D721Med (cell line): ENCODE data around the gene RASAL2.
"Not testable (repeated sequence)": the region's sequence is repeated elsewhere in the genome, so short reads cannot be mapped to it uniquely, and the experiment has no call there.

ENCODE experiments used
- DNase-seq: peaks from one replicate; pipeline ENCODE4 v3.0.0; 2011; ENCODE audit warnings: low spot score; ENCODE audit not compliant: insufficient read length
- FAIRE-seq: peaks from 2 replicates; lab custom pipeline; 2011; peaks lifted over from hg19 to GRCh38; lab: Jason Lieb, UNC
- TF ChIP-seq, protein P1 (sequence below): IDR thresholded peaks from 2 replicates; pipeline ENCODE4 v1.5.1; 2012; ENCODE audit warnings: mild to moderate bottlenecking, control low read depth; ENCODE audit not compliant: insufficient read depth; ENCODE audit errors: missing control alignments

Gene RASAL2

DNA sequence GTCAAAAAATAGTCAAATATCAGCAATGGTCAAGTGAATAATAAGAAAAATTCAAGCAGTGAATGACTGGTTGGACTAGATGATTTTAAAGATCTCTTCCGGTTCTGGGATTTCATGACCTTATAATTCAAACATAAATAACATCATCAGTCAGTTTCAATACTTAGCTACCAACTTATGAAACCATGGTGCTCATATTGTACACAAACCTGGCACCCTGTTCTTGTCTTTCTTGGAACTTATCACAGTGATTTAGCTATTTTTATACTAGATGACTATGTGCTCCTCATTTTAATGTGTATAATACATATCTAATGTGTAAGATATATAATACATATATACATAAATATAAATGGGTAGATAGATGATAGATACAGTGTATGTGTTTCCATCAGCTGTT is 245.9 kb downstream of the RASAL2 start:
- TF ChIP-seq, protein P1, sequence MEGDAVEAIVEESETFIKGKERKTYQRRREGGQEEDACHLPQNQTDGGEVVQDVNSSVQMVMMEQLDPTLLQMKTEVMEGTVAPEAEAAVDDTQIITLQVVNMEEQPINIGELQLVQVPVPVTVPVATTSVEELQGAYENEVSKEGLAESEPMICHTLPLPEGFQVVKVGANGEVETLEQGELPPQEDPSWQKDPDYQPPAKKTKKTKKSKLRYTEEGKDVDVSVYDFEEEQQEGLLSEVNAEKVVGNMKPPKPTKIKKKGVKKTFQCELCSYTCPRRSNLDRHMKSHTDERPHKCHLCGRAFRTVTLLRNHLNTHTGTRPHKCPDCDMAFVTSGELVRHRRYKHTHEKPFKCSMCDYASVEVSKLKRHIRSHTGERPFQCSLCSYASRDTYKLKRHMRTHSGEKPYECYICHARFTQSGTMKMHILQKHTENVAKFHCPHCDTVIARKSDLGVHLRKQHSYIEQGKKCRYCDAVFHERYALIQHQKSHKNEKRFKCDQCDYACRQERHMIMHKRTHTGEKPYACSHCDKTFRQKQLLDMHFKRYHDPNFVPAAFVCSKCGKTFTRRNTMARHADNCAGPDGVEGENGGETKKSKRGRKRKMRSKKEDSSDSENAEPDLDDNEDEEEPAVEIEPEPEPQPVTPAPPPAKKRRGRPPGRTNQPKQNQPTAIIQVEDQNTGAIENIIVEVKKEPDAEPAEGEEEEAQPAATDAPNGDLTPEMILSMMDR: no peak
- peak; percentile 66 for FAIRE-seq

DNA sequence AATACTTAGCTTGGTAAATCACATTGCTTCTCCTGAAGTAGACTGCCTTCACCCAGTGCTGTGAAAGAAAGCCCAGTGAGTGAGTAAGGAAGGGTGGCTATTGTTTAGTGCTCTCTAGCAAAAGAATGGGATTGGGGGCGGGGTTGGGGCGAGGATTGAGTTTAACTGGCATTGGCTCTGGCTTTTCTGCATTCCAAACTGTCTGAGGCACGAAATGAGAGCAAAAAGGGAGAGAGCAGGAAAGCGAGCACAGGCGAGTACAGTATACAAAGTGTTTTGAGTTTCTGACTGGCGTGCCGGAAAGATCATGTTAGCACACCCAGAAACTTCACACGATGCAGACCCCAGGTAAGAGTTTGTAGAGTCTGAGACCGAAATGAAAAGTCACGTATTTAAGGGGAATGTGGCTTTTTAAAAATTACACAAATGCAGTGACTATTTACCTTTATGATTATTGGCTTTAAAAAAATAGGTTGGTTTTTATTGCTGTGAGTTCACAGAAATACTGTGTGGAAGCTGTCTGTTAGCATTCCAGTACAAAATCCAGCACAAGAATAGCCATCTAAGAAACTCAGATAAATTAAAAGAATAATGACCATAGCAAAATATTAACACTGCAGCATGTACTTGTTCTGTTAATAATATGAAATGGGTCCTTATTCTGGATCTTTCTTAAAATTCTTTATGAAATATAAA is 247.5 kb downstream of the RASAL2 start:
- no peak for FAIRE-seq
- no peak for DNase-seq
- TF ChIP-seq, protein P1: no peak

More for the DNA sequence above, 245.9 kb downstream of the RASAL2 start:
- no peak for DNase-seq

GRCh38 chr1:178342745-178343144 is 248.8 kb downstream of the RASAL2 start:
- FAIRE-seq (no peak), DNase-seq (no peak)
- TF ChIP-seq, protein P1: no peak

DNA sequence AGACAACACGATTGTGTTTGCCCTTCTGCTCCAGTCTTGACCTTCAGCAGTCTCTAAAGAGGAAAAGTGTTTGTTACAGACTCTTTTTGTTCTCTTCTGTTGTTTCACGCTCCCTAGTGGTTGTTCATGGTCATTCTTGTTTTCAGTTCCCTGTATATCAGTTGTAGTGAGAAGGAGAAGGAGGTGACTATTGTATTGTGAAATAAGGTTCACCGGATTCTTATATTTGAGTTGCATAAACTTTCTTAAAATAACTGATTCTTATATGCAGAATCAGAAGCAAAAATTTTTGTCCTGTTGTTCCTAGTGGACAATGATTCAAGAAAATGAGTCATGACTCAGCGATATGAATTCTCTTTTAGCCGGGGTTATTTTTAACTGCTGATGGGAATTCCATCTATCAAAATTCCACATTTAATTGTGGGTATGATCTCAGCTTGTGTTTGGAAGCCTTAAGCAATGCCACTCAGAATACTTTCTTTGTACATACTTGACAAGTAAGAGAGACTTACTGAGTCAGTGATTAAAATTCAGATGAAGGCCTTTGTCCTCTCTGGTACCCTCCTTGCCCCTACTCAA is 250.7 kb downstream of the RASAL2 start:
- peak; percentile 51 for FAIRE-seq

GRCh38 chr1:178345238-178345637 is 251.3 kb downstream of the RASAL2 start:
- FAIRE-seq (no peak), DNase-seq (no peak)
- TF ChIP-seq, protein P1: no peak

More for the DNA sequence above, 250.7 kb downstream of the RASAL2 start:
- TF ChIP-seq, protein P1: no peak
- no peak for DNase-seq

DNA sequence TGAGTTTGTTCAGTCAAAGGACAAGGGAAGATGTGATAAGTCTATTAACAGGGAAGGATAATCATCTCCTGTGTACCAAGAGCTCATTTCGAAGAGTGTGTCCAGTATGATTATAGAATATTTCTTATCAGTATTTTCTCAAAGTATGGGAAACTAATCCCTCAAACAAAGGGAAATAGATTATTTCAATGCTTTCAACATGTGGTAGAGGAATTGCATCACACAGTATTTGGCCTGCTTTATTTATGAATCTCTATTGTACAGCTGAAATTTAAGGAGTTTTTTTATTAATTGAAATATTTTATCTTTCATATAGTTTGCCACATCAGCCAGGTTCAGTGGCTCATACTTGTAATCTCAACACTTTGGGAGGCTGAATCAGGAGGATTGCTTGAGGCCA is 251.9 kb downstream of the RASAL2 start:
- FAIRE-seq (no peak), DNase-seq (no peak)
- TF ChIP-seq, protein P1: no peak

DNA sequence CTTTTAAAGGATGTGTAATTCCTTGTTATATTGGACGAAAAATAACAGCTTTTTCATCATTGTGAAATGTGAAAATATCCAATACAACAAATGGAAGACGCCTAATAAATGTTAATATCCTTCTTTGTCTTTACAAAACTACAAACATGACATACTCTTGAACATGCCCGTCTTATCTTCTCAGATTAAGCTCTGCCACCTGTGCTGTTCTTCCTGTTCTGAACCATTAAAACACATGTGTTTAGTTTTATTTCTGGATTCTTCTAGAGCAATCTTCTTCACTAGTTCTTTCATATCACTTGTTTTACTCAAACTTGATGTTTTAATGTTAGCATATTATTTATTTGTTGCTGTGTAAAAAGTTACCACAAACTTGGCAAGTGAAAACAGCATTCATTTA is 255.9 kb downstream of the RASAL2 start:
- TF ChIP-seq, protein P1: no peak
- DNase-seq (no peak), FAIRE-seq (peak; percentile 79)

- DNase-seq, FAIRE-seq: not testable (repeated sequence)
These were observed 258.0 kb downstream of the RASAL2 start for GRCh38 chr1:178351911-178352310.
